Activated CD4-positive, alpha-beta T cell treated with anti-CD3 and anti-CD28 coated beads, Interleukin-2, amount 50 U/mL, for 48 hours (primary cell): Measurements from ENCODE around the gene ZEB2.

Experiments
- DNase-seq, 2 experiments: peaks; one replicate each; pipeline ENCODE4 v3.0.0-alpha.2; 2020

Gene ZEB2

GRCh38 chr2:144468823-144469595 is 50.9 kb downstream of the ZEB2 start:
- no peak for DNase-seq

GRCh38 chr2:144467502-144468137 is 52.3 kb downstream of the ZEB2 start:
- no peak for DNase-seq

DNA sequence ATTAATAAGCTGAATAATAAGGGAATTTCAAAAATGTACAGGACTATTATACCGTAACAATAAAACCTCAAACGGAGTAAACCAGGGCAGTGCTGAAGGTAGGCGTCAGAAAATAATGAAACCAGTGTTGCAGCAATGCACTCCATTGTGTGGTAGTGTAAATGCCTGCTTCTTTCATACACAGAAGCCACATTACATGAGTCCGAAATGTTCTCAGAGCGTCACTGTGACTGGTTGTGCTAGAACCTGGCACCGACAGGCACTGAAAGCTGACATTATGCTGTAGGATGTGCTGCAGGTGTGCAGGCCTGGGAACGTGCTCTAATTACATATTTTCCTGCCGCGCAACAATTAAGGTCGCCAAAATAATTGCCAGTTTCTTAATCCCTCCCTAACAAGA is 53.3 kb downstream of the ZEB2 start:
- no peak for DNase-seq

DNA sequence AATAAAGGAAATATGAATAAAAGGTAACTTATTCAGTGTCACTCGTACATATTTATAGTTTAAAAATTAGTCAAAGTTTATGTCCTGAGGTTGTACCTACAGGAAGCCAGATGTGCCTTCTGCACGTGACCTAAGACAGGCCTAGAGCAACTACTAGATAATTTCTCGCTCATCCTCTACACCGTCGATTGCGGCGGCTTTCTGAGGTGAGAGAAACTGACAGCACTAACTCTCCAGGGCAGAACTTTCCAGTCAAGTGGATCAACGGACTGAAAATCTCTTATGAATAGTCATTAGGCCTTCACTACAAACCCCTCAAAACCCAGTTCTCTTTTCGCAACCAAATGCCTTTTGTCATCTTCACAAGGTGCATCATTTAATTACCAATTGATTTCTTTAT is 54.2 kb downstream of the ZEB2 start:
- DNase-seq: no peak

GRCh38 chr2:144464730-144465129 is 55.2 kb downstream of the ZEB2 start:
- no peak for DNase-seq

- no peak for DNase-seq
Observed at GRCh38 chr2:144463266-144463665, 56.7 kb downstream of the ZEB2 start.

DNA sequence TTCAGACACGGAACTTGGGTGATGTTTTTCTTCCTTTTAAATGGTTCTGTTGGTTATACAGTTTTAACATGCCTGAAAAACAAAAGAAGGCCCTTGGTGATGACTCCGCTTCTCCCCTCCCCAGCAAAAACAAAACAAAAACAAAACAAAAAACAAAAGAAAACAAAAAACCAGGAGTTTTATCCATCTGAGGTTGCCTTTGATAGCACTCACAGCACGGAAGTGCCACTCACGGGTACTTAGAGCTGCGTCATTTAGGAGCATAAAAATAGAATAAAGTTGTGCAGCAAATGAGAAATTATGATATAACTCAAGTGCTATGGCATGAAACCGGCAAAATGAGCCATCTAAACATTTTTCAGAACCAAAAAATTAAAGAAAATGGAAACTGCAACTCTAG is 57.7 kb downstream of the ZEB2 start:
- no peak for DNase-seq

GRCh38 chr2:144461308-144461766 is 58.6 kb downstream of the ZEB2 start:
- no peak for DNase-seq

GRCh38 chr2:144460727-144461307 is 59.1 kb downstream of the ZEB2 start:
- no peak for DNase-seq

GRCh38 chr2:144459937-144460336 is 60.0 kb downstream of the ZEB2 start:
- no peak for DNase-seq

DNA sequence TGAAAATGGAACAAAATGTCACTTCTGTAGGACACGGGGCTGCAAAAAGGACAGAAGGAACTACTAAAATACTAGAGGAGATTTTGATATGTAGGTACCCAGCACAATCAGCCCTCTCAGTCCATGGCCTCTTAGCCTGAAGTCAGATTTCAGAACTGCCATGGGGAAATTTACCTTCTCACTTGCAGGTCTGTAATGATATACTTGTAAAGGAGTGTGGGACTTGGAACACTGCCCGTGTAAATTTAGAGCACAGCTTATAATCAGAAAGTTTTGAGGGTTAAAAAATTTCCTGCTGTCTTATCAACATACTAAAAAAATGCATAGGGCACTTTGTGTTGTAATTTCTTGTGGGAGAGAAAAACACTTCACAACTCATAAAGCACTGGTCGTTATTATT is 60.6 kb downstream of the ZEB2 start:
- DNase-seq: no peak

- no peak for DNase-seq
Observed at GRCh38 chr2:144458541-144458940, 61.4 kb downstream of the ZEB2 start.

GRCh38 chr2:144456680-144457079 is 63.2 kb downstream of the ZEB2 start:
- DNase-seq: no peak

DNA sequence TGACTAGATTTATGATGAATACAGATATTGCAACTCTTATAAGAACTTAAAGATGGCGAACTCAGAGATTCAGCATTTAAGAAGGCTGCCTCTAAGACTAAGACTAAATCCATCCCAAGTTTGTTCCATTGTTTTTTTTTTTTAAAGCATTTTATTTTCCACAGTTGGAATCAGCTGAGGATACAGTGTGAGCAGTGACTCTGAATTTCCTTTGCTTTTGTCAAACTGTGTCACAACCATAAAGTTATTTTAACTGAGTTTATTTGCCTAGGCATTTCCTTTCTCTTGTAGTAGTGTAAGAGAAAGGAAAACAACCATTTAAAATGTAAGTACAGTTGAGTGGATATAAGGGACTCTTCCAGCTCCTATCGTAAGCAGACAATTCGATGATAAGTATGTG is 63.9 kb downstream of the ZEB2 start:
- no peak for DNase-seq

DNA sequence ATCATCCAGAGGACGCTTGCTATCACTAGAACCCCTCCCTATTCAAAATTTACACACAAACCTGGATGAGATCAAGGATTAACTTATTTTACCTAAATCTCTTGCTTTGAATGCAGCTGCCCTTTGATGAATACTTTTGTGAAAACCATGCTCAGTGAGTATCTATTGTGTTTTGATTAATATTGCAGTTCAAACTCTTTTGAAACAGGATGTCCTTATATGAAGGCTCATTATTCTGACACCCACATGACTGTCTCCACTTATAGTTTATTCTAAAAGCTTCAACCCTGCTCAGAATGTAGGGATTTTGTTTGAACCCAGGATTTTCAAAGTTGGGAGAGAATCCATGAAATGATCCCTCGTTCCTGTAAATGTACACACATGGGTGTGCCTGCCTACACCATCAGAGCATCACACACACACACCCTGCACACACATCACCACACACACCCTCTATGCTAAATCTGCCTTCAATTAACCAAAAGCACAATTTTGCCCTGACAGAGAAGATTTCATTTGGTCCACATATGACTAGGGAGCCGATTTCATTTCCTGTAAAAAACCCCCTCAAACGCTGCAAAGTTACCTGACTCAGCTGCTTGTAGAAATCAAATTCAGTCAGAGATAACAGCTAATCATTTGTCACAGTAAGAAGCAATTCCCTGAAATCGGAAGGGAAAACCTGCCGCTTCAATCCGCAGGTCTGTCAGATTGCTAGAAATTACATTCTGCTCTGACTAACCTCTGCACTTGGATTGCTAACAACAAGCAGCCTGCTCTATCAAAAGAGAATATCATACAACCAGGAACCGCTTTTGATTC is 65.2 kb downstream of the ZEB2 start:
- DNase-seq: peak in 1 of 2 experiments; percentile 7

DNA sequence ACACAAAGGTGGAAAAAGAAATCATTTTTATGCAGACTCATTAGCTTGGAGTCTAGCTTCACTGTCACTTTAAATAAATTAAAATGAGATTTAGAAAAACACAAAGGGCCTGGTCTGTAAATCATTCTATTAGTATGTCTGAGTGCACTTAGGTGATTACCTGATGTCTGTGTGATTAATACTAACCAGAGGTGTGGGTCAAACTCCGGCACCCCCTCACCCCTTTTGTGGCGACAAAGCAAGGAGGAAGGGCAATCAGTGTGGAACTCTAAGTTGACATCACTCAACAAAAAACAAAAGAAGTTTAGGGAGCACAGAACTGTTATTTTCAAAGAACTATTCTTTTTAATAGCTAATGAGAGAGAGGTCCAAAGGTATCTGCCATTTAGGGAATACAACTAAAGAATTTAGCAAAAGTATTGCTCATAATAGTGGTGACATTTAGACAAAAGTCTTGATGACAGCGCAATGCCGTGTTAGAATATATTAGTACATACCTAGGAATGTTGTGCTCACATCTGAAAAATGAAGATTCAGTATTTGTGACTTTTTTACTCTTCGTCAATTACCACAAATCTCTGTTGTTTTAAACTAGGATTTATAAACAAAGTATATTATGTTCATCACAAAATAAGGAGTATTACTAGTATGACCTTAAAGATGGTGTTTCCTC is 66.3 kb downstream of the ZEB2 start:
- DNase-seq: no peak

DNA sequence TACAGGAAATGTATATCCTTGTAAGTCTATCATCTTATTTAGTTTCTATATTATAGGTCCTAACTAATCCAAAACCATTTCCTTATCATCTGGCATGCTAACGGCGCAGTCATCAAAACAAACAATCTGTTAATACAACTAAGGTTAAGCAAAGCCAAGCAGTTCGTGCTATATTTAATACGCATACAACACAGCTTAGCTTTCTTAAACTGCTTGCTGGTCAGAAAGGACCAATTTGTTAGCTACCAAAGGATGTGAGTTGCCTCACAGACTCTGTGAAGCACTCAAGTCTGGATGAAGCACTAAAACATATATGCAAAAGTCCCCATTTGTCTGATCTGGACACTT is 67.0 kb downstream of the ZEB2 start:
- no peak for DNase-seq

GRCh38 chr2:144452169-144452988 is 67.5 kb downstream of the ZEB2 start:
- DNase-seq: no peak

- no peak for DNase-seq
Observed at GRCh38 chr2:144451443-144451842, 68.5 kb downstream of the ZEB2 start.

DNA sequence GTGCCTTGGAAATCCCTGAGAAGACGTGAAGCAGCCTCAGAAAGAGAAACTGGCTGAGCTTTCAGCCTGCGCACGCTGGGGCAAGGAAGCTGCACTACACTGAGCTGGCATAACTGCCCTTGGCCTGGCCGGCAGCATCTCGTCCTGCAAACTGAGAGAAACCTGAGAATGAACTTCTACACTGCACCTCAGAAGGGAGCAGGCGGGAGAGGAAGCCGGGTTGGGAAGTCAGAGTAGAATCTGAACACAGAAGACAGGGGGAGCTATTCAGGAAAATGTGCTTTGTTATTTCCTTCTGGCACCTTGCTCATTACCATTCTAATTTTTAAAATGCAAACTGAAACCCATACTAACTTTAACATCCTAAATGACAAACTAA is 70.9 kb downstream of the ZEB2 start:
- DNase-seq: no peak

GRCh38 chr2:144448389-144449027 is 71.4 kb downstream of the ZEB2 start:
- no peak for DNase-seq
